CD1c-positive myeloid dendritic cell (primary cell): ENCODE results near the gene CCDC91.
"Not testable (repeated sequence)": the region's sequence is repeated elsewhere in the genome, so short reads cannot be mapped to it uniquely, and the experiment has no call there.

Source experiments
- DNase-seq: peaks from one replicate; pipeline ENCODE4 v3.0.0-alpha.2; 2016; ENCODE audit errors: extremely low spot score

The CCDC91 gene

DNA sequence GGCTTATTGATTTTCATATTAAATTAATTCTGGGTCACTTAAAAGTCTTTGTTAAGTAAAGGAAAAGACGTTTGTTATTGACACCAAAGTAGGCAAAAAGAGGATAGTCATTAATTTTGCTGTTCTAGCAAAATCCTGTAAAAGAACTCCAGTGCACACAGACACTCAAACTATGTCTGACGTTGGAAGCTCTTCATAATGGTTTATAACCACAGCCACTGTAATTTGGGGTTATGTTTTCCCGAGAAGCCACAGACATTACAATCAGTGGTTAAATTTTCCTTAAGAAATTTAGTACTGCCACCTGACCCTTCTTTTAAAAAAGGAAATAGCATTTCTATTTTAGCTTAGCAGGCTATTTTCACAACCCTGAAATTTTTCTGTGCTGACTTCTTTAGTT lies 267.5 kb downstream of the CCDC91 start:
- peak; percentile 56 for DNase-seq

- DNase-seq = no peak
Measured at GRCh38 chr12:28459481-28459880, 269.2 kb downstream of the CCDC91 start.

DNA sequence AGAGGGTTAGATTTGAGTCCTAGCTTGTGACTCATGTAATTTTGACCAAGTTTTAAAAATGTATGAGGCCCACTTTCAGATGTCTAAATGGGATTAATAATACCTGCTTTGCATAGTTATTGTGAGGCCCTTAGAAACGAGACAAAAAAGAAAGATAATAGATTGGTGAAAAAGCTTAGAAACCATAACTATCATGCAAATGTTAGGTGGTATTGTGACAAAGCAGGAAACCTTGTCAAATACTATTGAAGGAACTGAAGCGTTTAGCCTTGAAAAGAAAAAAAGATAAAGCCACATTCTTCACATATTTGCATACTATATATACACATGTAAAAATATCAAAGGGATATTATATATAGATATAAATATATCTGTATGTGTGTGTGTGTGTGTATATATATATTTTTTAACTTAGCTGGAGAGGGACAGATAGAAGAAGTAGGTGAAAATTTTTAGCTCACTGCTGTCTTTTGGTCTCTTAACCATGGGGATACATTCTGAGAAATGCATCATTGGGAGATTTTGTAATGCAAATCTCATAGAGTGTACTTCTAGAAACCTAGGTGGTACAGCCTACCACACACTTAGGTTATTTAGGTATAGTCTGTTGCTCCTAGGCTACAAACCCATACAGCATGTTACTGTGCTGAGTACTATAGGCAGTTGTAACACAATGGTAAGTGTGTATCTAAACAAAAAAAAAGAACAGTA lies 270.3 kb downstream of the CCDC91 start:
- DNase-seq = no peak

DNA sequence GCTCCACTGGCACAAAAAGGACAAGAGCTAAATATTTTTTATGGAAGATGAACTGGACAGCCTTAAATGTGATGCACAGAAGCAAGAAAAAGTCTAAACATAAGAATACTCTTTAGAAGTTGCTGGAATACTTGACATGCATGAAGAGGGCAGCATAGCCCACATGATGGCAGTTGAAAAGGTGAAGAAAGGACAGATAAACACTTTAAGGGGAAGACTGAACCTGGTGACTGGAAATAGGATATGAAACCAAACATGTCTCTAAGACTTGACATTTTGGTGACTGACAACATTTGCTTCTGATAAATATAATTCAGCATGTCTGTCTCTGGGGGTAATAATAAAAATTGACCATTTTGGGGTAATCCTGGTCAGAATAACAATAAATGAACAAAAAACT lies 273.1 kb downstream of the CCDC91 start:
- no peak for DNase-seq

GRCh38 chr12:28471762-28472161 lies 281.5 kb downstream of the CCDC91 start:
- not testable (repeated sequence) for DNase-seq

- DNase-seq = not testable (repeated sequence)
Measured at GRCh38 chr12:28476206-28476605, 285.9 kb downstream of the CCDC91 start.

DNA sequence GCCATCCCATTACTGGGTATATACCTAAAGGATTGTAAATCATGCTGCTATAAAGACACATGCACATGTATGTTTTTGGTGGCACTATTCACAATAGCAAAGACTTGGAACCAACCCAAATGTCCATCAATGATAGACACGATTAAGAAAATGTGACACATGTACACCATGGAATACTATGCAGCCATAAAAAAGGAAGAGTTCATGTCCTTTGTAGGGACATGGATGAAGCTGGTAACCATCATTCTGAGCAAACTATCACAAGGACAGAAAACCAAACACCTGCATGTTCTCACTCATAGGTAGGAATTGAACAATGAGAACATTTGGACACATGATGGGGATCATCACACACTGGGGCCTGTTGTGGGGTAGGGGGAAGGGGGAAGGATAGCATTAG lies 288.8 kb downstream of the CCDC91 start:
- not testable (repeated sequence) for DNase-seq

DNA sequence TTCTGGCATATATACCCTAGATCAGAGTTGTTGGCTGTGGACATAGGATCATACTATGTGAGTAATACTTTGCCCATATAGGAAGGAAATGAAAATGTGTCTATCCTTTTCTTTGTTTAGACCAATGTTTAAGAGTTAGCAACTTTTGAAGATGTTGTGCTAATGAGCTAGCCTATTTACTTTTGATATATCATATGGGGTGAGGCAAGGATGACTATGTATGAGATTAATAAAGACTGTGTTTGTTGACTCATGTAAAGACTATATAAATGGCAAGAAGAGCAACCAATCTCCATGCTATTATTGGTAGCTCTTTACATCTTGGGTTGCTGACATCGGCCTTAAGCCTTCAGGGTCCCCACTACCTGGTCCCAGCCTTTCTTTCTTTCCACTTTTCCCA lies 289.4 kb downstream of the CCDC91 start:
- DNase-seq = no peak

DNA sequence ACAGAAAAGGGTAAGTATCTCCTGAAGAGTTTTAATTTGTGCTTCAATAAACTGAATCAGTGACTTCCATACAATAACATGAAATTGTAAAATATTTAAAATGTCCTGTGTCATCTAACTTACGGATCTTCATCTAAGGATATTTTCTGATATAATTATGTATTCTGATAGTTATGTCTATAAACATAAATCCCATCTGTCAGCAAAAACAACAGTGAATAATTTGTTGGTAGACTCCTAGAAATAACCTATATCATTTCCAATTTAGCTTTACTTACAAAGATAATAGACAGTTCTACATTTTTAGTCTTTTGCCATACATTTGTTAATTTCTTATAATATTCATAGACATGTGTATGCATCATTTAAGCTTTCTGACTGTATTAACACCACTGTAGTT lies 293.9 kb downstream of the CCDC91 start:
- no peak for DNase-seq

DNA sequence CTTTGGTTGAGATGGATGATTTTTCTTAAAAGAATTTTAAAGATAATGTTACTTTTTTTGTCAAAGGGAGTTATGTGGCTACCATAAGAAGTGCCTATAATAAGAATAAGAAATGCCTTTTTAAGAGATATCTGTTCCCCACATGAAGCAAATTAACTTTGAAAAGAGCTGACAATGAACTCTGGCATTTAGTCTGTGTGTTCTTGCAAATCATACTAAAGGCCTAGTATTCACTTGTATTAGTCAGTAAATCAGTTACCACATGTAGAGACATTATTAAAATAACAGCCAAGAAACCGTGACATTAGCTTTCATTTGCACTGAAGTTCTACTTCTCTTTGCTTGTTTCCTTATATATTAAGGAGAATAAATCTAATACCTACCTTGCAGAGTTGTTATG lies 296.3 kb downstream of the CCDC91 start:
- no peak for DNase-seq

GRCh38 chr12:28489246-28489645 lies 299.0 kb downstream of the CCDC91 start:
- DNase-seq = no peak

DNA sequence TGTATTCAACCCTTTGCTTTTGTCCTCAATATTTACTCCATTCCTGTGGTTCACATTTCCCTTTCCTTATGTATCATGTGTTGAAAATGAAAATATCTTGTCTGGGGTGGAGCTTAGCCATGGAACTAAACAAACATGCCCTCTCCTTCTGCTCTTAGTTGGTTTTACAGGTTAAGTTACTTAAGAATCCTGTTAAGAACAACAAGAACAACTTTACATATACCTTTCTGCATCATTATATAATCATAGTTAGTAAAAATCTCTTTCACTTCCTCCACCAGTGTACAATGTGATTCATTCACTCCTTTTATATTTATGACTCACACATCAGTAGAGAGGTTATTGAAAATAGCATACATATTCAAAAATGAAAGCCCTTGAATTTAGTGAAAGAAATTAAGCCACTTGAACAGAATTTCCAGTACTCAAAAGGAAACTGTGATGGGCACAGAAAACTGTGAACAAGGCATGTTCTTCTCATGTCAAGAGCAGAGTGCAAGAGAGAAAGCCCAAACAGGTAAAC lies 307.7 kb downstream of the CCDC91 start:
- no peak for DNase-seq

DNA sequence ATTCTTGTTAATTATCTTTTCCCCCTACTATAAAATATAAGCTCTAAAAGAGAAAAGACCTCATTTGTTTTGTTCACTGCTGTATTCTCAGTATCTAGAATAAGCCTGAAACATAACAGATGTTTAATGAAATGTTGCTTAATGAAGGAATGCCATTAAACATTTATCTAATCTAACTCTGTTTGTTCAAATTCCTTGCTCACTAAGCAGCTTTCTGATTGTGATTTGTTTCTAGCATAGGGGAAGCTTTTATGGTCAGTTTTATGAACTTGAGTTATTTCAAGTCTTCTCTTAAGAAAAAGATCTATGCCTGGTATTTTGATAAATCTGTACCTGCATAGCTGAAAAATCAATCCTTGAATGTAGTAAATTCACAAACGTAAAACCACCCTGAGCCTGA lies 308.6 kb downstream of the CCDC91 start:
- DNase-seq = no peak

GRCh38 chr12:28500373-28501024 lies 310.2 kb downstream of the CCDC91 start:
- no peak for DNase-seq

DNA sequence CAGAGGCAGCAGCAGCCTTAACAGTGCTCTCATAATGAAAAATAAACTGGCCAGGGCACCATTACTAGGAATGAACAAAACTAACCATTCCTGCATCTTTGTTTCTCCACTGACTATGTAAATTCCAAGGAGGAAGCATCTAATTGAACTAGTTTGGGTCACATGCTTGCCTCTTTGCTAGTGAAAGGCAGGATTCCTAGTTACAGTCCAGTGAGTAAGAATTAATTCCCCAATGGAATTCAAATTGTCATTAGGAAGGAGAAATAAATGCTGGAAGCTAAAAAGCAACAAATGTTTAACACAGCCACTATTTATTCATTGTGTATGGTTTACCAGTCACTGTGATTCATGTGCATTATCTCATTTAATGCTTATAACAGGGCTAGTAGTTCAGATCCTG lies 316.0 kb downstream of the CCDC91 start:
- no peak for DNase-seq

- no peak for DNase-seq
Measured at GRCh38 chr12:28507033-28507432, 316.8 kb downstream of the CCDC91 start.

DNA sequence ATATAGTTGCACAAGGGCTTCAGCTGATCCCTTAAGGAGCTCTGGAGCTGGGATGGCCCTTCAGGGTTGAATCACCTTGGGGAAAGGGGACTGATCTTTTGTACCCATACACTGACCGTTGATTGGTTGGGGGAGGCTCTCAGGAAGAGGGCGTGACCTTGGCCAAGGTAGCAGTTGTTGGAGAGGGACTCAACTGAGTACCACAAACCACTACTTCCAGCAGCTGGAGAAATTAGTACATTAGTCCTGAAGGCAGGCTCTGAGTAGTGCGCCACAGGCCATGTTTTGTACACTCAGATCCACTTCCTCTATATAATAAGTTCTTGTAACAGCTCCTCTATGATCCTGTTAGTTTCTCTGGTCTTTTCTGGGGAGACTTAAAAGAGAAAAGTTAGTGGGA lies 317.6 kb downstream of the CCDC91 start:
- no peak for DNase-seq

DNA sequence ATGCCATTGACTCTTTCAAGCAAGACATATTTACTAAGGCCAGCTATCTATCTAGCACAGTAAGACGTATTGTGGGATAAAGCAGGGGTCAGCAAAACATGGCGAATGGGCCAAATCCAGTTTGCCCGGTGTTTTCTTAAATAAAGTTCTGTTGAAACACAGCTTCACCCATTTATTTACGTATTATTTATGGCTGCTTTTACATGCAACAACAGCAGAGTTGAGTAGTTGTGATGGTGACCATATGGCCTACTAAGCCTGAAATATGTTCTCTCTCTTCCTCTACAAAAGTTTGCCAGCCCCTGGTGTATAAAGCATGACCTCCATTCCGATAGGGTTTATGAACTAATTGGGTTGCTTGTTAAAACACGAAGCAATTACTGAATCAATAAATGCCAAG lies 322.1 kb downstream of the CCDC91 start:
- no peak for DNase-seq

- DNase-seq = no peak
Measured at GRCh38 chr12:28512876-28513275, 322.6 kb downstream of the CCDC91 start.

DNA sequence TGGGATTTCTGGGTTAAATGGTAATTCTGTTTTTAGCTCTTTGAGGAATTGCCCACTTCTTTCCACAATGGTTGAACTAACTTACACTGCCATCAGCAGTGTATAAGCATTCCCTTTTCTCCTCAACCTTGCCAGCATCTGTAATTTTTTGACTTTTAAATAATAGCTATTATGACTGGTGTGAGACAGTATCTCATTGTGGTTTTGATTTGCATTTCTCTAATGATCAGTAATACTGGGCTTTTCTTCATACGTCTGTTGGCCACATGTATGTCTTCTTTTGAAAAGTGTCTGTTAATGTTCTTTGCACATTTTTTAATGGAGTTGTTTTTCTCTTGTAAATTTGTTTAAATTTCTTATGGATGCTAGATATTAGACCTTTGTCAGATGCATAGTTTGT lies 323.7 kb downstream of the CCDC91 start:
- DNase-seq = no peak

GRCh38 chr12:28517101-28517500 lies 326.8 kb downstream of the CCDC91 start:
- DNase-seq = no peak

GRCh38 chr12:28527631-28528249 lies 337.5 kb downstream of the CCDC91 start:
- no peak for DNase-seq

GRCh38 chr12:28535216-28535615 lies 345.0 kb downstream of the CCDC91 start:
- DNase-seq = no peak
